HFF-Myc (cell line): Measurements from ENCODE around the gene ACP1.
"Not testable (repeated sequence)": the region's sequence is repeated elsewhere in the genome, so short reads cannot be mapped to it uniquely, and the experiment has no call there.

Experiments
- DNase-seq: peaks from one replicate; pipeline ENCODE4 v3.0.0-alpha.2; 2011; ENCODE audit warnings: low read depth; ENCODE audit errors: extremely low read depth
- H3K4me3 ChIP-seq: replicated peaks from 2 replicates; pipeline ENCODE4 v1.5.1; 2011; ENCODE audit warnings: low read depth, mild to moderate bottlenecking, control low read depth, low read length
- TF ChIP-seq, protein P1 (sequence below): IDR thresholded peaks from 2 replicates; pipeline ENCODE4 v1.5.1; 2012; ENCODE audit warnings: mild to moderate bottlenecking, low read depth, low read length, control low read depth; ENCODE audit errors: missing control alignments

ACP1 gene

DNA sequence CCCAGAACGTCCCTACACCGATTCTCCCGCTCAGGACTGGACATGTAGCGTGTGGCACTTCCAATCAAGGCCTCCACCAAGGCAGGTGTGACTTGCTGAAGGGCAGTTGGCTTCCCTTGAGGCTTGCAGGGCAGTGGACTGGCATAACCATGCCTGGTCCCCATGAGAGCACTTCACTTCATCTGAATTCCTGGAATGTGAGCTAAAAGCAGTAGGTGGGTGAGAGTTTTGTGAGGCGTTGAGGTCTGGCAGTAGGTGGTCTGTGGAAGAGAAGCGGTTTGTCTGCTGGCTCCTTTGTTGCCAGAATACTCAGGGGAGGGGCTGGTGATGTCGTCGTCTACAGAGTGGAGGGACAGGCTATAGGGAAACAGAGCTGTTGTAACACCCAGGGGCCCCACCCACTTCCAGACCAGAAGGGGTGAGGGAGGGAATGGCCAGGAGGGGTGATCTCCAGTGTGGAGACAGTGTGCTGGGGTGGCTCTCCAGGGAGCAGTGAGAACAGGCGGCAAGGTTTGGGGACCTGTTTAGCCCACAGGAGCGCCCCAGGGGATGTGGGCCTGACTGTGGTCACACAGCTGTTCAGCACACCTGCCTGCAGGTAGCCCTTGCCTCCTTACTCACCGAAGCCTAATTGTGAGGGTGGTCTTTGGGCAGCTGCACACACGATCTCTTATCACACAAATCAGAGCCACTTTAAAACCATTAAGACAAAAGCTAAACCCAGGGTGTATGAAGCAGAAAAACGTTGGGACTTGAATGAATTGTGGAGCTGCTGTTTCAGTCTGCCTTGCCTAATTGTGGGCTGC lies 44.6 kb downstream of the ACP1 start:
- no peak for DNase-seq
- H3K4me3 ChIP-seq = no peak overlapping the region
- TF ChIP-seq, protein P1, sequence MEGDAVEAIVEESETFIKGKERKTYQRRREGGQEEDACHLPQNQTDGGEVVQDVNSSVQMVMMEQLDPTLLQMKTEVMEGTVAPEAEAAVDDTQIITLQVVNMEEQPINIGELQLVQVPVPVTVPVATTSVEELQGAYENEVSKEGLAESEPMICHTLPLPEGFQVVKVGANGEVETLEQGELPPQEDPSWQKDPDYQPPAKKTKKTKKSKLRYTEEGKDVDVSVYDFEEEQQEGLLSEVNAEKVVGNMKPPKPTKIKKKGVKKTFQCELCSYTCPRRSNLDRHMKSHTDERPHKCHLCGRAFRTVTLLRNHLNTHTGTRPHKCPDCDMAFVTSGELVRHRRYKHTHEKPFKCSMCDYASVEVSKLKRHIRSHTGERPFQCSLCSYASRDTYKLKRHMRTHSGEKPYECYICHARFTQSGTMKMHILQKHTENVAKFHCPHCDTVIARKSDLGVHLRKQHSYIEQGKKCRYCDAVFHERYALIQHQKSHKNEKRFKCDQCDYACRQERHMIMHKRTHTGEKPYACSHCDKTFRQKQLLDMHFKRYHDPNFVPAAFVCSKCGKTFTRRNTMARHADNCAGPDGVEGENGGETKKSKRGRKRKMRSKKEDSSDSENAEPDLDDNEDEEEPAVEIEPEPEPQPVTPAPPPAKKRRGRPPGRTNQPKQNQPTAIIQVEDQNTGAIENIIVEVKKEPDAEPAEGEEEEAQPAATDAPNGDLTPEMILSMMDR = no peak

DNA sequence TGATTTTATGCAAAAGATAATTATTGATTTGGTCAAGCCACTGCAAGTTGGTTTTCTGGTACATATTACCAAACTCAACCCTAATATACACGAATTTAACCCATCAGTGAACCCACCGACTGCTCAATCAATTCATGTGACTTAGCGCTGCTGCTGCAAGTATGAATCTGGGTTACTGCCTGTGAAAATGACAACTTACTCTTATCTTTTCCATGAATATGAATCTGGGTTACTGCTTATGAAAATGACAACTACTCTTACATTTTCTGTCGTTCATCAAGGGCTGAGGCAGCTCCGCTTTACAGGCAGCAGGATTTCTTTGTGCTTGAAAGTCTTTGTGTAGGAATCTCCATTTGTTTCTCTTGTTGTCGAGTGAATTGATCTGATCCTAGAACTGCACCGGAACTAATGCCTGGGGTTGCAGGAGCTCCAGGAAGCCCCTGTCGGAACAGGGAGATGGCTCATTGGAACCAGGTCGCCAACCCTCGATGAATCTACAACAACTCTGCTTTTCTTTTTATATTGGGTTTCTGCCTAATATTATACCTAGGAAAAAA lies 45.3 kb downstream of the ACP1 start:
- DNase-seq = no peak
- no peak overlapping the region for H3K4me3 ChIP-seq
- TF ChIP-seq, protein P1 = no peak

DNA sequence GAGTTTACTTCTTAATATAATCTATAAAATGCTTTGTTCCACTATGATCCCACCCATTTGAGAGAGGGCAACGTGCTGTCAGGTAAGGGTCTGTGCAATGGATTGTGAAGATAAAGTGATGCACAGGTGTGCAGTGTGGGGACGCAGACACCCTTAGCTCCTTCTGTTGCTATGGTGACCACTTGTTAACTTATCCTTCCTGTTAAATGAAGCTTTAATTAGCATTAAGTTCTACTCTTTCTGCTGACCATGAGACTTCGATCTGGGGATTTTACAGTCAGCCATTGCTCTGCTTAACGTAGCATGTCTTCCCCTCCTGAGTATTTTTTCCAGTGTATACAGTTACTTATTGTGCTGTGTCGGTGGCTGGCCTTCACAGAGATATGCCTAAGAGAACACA lies 46.2 kb downstream of the ACP1 start:
- TF ChIP-seq, protein P1 = no peak
- no peak for DNase-seq
- no peak overlapping the region for H3K4me3 ChIP-seq

DNA sequence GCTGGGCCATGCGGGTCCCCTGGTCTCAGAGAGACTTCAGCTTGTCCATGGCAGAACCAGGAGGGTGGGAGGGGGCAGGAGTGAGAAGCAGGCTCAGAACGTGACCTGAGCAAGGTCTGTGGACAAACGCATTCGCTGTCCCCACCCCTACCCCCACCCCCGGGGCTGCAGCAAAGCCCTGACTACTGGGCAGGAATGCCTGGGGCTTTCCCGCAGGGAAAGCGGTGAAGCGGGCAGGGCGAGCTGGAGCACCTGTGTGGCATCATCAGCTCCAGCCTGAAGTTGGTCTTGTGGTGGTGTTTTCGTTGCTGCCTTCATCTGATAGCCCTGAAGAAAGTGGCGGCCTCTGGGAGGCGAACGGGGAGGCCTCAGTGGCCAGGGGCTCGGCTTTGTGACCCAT lies 49.2 kb downstream of the ACP1 start:
- H3K4me3 ChIP-seq = no peak overlapping the region
- TF ChIP-seq, protein P1 = no peak
- no peak for DNase-seq

DNA sequence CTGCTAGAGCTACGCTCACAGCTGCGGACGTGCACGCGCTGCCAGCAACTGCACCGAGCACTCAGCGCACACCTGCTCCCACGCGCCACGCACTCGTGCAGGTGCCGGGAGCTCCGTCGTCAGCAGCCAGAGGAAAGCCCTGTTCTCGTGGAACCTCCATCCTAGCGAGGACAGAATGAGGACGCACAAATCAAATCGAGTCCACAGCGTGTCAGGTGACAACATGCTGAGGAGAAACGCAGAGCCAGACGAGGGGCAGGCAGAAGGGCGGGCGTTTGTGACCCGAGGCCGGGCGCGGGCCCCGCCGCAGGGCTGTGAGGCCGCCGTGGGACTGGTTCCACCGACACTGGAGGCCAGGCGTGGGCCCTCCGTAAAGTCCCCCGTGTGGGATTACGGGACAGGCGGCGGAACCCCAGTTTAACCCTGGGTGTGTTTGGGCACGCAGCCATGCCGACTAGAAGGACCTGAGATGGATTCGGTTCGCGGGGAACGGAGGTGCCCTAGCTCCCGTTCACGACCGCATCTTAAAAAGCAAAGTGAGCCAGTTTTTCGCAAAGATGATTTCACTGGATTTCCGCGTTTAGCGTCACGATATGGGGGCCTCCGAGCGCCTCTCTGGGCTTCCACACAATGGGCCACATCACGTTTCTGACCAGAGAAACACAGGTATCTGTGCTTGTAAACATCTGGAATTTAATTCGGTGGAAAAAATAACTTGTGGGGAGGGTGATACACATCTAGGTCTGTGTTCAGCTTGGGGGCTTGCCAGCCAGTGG lies 50.0 kb downstream of the ACP1 start:
- TF ChIP-seq, protein P1 = no peak
- DNase-seq = no peak
- no peak overlapping the region for H3K4me3 ChIP-seq

DNA sequence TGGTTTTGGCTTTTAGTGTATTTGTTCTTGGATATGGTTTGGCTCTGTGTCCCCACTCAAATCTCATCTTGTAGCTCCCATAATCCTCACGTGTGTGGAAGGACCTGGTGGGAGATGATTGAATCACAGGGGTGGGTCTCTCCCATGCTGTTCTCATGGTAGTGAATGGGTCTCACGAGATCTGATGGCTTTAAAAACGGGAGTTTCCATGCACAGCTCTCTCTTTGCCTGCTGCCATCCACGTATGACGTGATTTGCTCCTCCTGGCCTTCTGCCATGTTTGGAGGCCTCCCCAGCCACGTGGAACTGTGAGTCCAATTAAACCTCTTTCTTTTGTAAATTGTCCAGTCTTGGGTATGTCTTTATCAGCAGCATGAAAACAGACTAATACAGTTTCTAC lies 51.2 kb downstream of the ACP1 start:
- not testable (repeated sequence) for DNase-seq

DNA sequence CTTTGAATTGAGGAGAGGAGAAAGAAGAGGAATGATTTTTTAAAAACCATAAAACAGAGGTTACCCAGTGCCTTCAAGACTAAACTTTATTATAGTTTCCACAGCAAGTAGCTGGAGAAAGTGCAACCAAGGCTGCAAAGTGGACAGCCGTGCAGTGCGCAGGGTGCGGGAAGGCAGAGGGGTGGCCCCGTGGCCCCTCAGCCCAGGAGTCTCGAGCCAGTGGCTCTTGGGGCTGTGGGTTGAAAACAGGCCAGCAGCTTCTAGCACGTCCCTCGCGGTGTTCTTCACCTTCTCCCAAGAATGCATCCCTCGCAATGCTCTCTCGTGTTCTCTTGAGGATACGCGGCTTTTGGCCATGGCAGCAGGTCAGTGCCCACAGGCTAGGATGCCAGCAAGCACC lies 51.6 kb downstream of the ACP1 start:
- DNase-seq = no peak
- TF ChIP-seq, protein P1 = no peak
- no peak overlapping the region for H3K4me3 ChIP-seq

More for the DNA sequence above, 51.2 kb downstream of the ACP1 start:
- not testable (repeated sequence) for H3K4me3 ChIP-seq
